Measurements from ENCODE around the gene ARHGAP18.

ARHGAP18 gene

DNA sequence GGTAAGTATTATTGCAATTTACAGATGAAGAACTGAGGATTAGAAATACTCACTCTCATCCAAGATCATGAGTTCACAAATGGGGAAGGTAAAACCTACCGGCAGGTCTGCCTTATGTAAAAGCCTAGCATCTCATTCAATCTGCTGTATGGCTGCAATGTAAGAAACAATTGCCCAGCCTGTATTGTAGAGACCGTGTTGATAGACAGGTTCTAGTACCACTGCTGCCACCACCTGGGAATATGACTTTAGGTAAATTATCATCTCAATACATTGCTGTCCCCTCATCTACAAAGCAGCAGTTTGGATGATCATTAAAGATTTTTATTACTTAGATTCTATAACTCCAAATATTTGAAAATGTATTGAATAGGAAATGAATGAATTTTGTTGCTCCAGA is 23.3 kb upstream of the ARHGAP18 start:
- H3K9me3 ChIP-seq (ENCODE audit: insufficient read depth, low read length), result no peaks in the 10 kb centered on the region
- no peaks in the 10 kb centered on the region for H3K4me1 ChIP-seq (ENCODE audit: insufficient read depth, insufficient read length)
- H3K27me3 ChIP-seq (ENCODE audit: insufficient read depth, insufficient read length), result no peaks in the 10 kb centered on the region
- no peaks in the 10 kb centered on the region for H3K36me3 ChIP-seq (ENCODE audit: insufficient read depth, insufficient read length, low read length)
- no peak for DNase-seq (ENCODE audit: low read depth, low spot score)
- TF ChIP-seq ZNF274 (IDR thresholded peaks at IDR 0.05; ENCODE audit: low read depth, low read length), result no peak
- no peak for TF ChIP-seq YY1 (IDR thresholded peaks at IDR 0.05; ENCODE audit: insufficient read depth, insufficient read length)
- TF ChIP-seq SUZ12 (IDR thresholded peaks at IDR 0.05; ENCODE audit: extremely low read depth, insufficient read depth, insufficient read length), result no peak
- H3K9ac ChIP-seq (ENCODE audit: insufficient read length, low read depth), result no peak overlapping the region
- no peak overlapping the region for H3K4me3 ChIP-seq (ENCODE audit: insufficient read length, low read depth)

DNA sequence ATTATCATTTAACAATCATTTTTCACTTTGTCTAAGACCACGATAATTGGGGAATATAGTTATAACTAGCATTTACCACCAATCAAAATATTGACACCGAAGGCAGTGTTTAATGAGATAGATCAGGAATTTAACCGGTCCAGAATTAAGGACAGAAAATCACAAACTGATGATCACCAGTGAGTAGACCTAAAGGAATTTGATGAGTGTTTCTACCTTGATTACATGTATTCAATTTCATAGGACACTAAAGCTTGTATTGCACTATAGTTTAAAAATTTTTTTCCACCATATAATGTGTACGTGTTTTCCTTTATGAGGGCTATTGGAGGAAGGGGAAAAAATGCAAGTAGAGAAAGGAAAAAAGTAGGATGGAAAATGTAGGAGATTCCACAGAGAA is 22.6 kb upstream of the ARHGAP18 start:
- Histone ChIP-seq H3K4me1 (ENCODE audit: insufficient read depth, insufficient read length) (no peaks in the 10 kb centered on the region), H3K36me3 (ENCODE audit: insufficient read depth, insufficient read length, low read length) (no peaks in the 10 kb centered on the region), H3K27me3 (ENCODE audit: insufficient read depth, insufficient read length) (no peaks in the 10 kb centered on the region), H3K9me3 (ENCODE audit: insufficient read depth, low read length) (no peaks in the 10 kb centered on the region), H3K4me3 (ENCODE audit: insufficient read length, low read depth) (no peak overlapping the region), H3K9ac (ENCODE audit: insufficient read length, low read depth) (no peak overlapping the region)
- DNase-seq (ENCODE audit: low read depth, low spot score), result no peak
- TF ChIP-seq YY1 (IDR thresholded peaks at IDR 0.05; ENCODE audit: insufficient read depth, insufficient read length) (no peak), SUZ12 (IDR thresholded peaks at IDR 0.05; ENCODE audit: extremely low read depth, insufficient read depth, insufficient read length) (no peak), ZNF274 (IDR thresholded peaks at IDR 0.05; ENCODE audit: low read depth, low read length) (no peak)

GRCh38 chr6:129732034-129732433 is 22.1 kb upstream of the ARHGAP18 start:
- H3K4me1 ChIP-seq (ENCODE audit: insufficient read depth, insufficient read length), result no peaks in the 10 kb centered on the region
- H3K36me3 ChIP-seq (ENCODE audit: insufficient read depth, insufficient read length, low read length), result no peaks in the 10 kb centered on the region
- H3K9me3 ChIP-seq (ENCODE audit: insufficient read depth, low read length), result no peaks in the 10 kb centered on the region
- H3K27me3 ChIP-seq (ENCODE audit: insufficient read depth, insufficient read length), result no peaks in the 10 kb centered on the region
- no peak overlapping the region for H3K9ac ChIP-seq (ENCODE audit: insufficient read length, low read depth)
- DNase-seq (ENCODE audit: low read depth, low spot score), result no peak
- no peak overlapping the region for H3K4me3 ChIP-seq (ENCODE audit: insufficient read length, low read depth)
- no peak for TF ChIP-seq YY1 (IDR thresholded peaks at IDR 0.05; ENCODE audit: insufficient read depth, insufficient read length)
- no peak for TF ChIP-seq SUZ12 (IDR thresholded peaks at IDR 0.05; ENCODE audit: extremely low read depth, insufficient read depth, insufficient read length)
- TF ChIP-seq ZNF274 (IDR thresholded peaks at IDR 0.05; ENCODE audit: low read depth, low read length), result no peak

GRCh38 chr6:129731428-129731827 is 21.5 kb upstream of the ARHGAP18 start:
- no peak for DNase-seq (ENCODE audit: low read depth, low spot score)
- H3K9me3 ChIP-seq (ENCODE audit: insufficient read depth, low read length), result no peaks in the 10 kb centered on the region
- H3K4me1 ChIP-seq (ENCODE audit: insufficient read depth, insufficient read length), result no peaks in the 10 kb centered on the region
- no peaks in the 10 kb centered on the region for H3K27me3 ChIP-seq (ENCODE audit: insufficient read depth, insufficient read length)
- H3K9ac ChIP-seq (ENCODE audit: insufficient read length, low read depth), result no peak overlapping the region
- no peak for TF ChIP-seq SUZ12 (IDR thresholded peaks at IDR 0.05; ENCODE audit: extremely low read depth, insufficient read depth, insufficient read length)
- TF ChIP-seq ZNF274 (IDR thresholded peaks at IDR 0.05; ENCODE audit: low read depth, low read length), result no peak
- TF ChIP-seq YY1 (IDR thresholded peaks at IDR 0.05; ENCODE audit: insufficient read depth, insufficient read length), result no peak
- H3K4me3 ChIP-seq (ENCODE audit: insufficient read length, low read depth), result no peak overlapping the region
- no peaks in the 10 kb centered on the region for H3K36me3 ChIP-seq (ENCODE audit: insufficient read depth, insufficient read length, low read length)

GRCh38 chr6:129730477-129731165 is 20.6 kb upstream of the ARHGAP18 start:
- H3K9me3 ChIP-seq (ENCODE audit: insufficient read depth, low read length), result no peaks in the 10 kb centered on the region
- no peak overlapping the region for H3K4me3 ChIP-seq (ENCODE audit: insufficient read length, low read depth)
- no peaks in the 10 kb centered on the region for H3K4me1 ChIP-seq (ENCODE audit: insufficient read depth, insufficient read length)
- H3K27me3 ChIP-seq (ENCODE audit: insufficient read depth, insufficient read length), result no peaks in the 10 kb centered on the region
- TF ChIP-seq ZNF274 (IDR thresholded peaks at IDR 0.05; ENCODE audit: low read depth, low read length) (no peak), SUZ12 (IDR thresholded peaks at IDR 0.05; ENCODE audit: extremely low read depth, insufficient read depth, insufficient read length) (no peak), YY1 (IDR thresholded peaks at IDR 0.05; ENCODE audit: insufficient read depth, insufficient read length) (no peak)
- no peak overlapping the region for H3K9ac ChIP-seq (ENCODE audit: insufficient read length, low read depth)
- DNase-seq (ENCODE audit: low read depth, low spot score), result no peak
- H3K36me3 ChIP-seq (ENCODE audit: insufficient read depth, insufficient read length, low read length), result no peaks in the 10 kb centered on the region

GRCh38 chr6:129726650-129727049 is 16.7 kb upstream of the ARHGAP18 start:
- no peaks in the 10 kb centered on the region for H3K9me3 ChIP-seq (ENCODE audit: insufficient read depth, low read length)
- TF ChIP-seq ZNF274 (IDR thresholded peaks at IDR 0.05; ENCODE audit: low read depth, low read length), result no peak
- TF ChIP-seq YY1 (IDR thresholded peaks at IDR 0.05; ENCODE audit: insufficient read depth, insufficient read length), result no peak
- TF ChIP-seq SUZ12 (IDR thresholded peaks at IDR 0.05; ENCODE audit: extremely low read depth, insufficient read depth, insufficient read length), result no peak
- H3K27me3 ChIP-seq (ENCODE audit: insufficient read depth, insufficient read length), result no peaks in the 10 kb centered on the region

GRCh38 chr6:129725341-129725740 is 15.4 kb upstream of the ARHGAP18 start:
- no peak overlapping the region for H3K9ac ChIP-seq (ENCODE audit: insufficient read length, low read depth)
- no peak for DNase-seq (ENCODE audit: low read depth, low spot score)
- H3K27me3 ChIP-seq (ENCODE audit: insufficient read depth, insufficient read length), result no peaks in the 10 kb centered on the region
- H3K9me3 ChIP-seq (ENCODE audit: insufficient read depth, low read length), result no peaks in the 10 kb centered on the region
- no peak for TF ChIP-seq YY1 (IDR thresholded peaks at IDR 0.05; ENCODE audit: insufficient read depth, insufficient read length)
- no peak for TF ChIP-seq SUZ12 (IDR thresholded peaks at IDR 0.05; ENCODE audit: extremely low read depth, insufficient read depth, insufficient read length)
- no peak for TF ChIP-seq ZNF274 (IDR thresholded peaks at IDR 0.05; ENCODE audit: low read depth, low read length)
- H3K4me3 ChIP-seq (ENCODE audit: insufficient read length, low read depth), result no peak overlapping the region
- no peaks in the 10 kb centered on the region for H3K36me3 ChIP-seq (ENCODE audit: insufficient read depth, insufficient read length, low read length)
- no peaks in the 10 kb centered on the region for H3K4me1 ChIP-seq (ENCODE audit: insufficient read depth, insufficient read length)

More at GRCh38 chr6:129726650-129727049, 16.7 kb upstream of the ARHGAP18 start:
- no peaks in the 10 kb centered on the region for H3K4me1 ChIP-seq (ENCODE audit: insufficient read depth, insufficient read length)
- DNase-seq (ENCODE audit: low read depth, low spot score), result no peak
- no peak overlapping the region for H3K9ac ChIP-seq (ENCODE audit: insufficient read length, low read depth)
- no peak overlapping the region for H3K4me3 ChIP-seq (ENCODE audit: insufficient read length, low read depth)
- H3K36me3 ChIP-seq (ENCODE audit: insufficient read depth, insufficient read length, low read length), result no peaks in the 10 kb centered on the region
